ENCODE data around the gene NTRK3. TPM values are rescaled to one million over a fixed set of nuclear protein-coding genes. Genes with fewer than 3 reads are reported as not detected.
"Not testable (repeated sequence)": the region's sequence is repeated elsewhere in the genome, so short reads cannot be mapped to it uniquely, and the experiment has no call there.

Gene NTRK3
- total RNA-seq, 2 donors from 2014 or later = 34.3 to 94.1 TPM

DNA sequence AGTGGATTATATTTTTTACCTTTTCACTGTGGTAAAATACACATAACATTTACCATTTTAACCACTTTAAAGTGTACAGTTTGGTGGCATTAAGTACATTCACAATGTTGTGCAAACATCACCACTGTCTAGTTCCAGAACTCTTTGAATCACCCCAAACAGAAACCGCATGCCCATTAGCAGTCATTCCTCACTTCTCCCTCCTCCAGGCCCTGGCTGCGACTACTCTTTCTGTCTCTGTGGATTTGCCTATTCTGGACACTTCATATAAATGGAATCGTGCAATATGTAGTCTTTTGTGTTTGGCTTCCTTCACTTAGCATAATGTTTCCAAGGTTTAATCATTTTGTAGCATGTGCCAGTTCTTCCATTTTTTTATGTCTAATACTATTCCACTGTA, 409.8 kb downstream of the NTRK3 start:
- no peak for DNase-seq (ENCODE audit: low spot score)
- intact Hi-C loops (cut with DNase I) = no loop called here

DNA sequence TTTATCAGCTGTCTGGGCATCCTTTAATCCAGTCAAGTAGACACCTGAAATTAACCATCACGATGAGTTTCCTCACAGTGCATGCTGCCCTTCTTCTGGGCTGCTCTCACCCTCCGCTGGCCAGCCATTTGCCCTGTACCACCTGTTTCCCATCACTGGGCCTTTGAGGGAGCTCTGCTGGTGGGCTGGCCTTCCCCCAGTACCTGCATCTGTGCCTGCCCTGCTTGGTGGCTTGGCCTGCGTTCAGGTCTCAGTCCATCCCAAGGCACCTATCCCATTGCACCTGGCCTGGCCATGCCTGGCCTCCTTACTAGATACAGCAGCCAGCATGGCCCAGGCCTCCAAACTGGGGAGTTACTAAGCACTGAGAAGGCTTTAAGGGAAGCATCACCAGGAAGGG, 413.2 kb downstream of the NTRK3 start:
- DNase-seq (ENCODE audit: low spot score) = no peak
- intact Hi-C loops (cut with DNase I) = no loop called here

DNA sequence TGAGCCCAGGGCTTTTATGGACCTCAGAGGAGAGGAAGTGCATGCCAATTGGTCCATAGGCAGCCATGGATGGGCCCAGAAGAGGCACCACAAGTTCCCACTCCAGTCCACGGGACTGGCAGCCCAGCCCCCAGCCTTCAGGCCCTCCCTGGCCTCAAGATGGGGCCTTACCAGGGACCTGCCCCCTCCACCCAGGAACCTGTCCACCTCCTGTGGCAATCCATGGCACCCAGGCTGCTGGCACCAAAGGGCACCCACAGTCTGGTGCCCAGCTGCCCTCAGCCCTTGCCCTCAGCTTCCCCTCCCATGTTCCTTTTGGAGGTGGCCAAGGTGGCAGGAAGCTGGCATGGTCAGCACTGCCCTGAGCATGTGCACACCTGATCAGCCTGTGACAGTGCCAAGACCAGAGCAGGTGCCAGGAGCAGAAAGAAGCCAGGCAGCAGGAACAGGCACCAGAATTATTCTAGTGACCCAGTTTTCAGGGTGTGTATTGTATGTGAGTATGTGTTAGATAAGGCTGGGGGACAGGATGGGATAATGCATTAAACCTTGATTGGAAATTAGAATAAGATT, 415.0 kb downstream of the NTRK3 start:
- intact Hi-C loops (cut with DNase I) = no loop called here

DNA sequence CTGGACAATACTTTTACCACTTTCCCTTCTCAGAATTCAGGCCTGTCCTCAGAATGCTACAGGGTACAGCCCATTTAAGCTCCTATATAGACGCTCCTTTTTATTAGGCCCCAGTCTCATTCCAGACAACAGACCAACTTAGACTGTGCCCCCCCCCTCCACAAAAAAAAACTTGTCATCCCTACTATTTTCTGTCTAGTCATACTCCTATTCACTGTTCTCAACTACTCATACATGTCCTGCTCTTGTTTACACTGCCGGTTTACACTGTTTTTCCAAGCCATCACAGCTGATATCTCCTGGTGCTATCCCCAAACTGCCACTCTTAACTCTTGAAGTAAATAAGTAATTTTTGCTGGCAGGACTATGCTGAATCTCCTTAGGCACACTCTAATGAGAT, 420.7 kb downstream of the NTRK3 start:
- intact Hi-C loops (cut with DNase I); DNase-seq (ENCODE audit: low spot score): not testable (repeated sequence)

More for the DNA sequence above, 415.0 kb downstream of the NTRK3 start:
- DNase-seq (ENCODE audit: low spot score) = no peak

DNA sequence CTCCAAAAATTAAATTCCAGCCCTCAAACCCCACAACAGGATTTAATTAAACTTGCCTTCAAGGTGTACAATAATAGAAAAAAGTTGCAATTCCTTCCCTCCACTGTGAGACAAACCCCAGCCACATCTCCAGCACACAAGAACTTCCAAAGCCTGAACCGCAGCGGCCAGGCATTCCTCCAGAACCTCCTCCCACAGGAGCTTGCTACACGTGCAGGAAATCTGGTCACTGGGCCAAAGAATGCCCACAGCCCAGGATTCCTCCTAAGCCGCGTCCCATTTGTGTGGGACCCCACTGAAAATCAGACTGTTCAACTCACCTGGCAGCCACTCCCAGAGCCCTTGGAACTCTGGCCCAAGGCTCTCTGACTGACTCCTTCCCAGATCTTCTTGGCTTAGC, 423.2 kb downstream of the NTRK3 start:
- DNase-seq (ENCODE audit: low spot score) = not testable (repeated sequence)
- intact Hi-C loops (cut with DNase I) = loop anchor here in 1 of 2 donors (5.0 kb wide), 1 partner anchor 349 kb away; no protein-coding TSS in a partner anchor

DNA sequence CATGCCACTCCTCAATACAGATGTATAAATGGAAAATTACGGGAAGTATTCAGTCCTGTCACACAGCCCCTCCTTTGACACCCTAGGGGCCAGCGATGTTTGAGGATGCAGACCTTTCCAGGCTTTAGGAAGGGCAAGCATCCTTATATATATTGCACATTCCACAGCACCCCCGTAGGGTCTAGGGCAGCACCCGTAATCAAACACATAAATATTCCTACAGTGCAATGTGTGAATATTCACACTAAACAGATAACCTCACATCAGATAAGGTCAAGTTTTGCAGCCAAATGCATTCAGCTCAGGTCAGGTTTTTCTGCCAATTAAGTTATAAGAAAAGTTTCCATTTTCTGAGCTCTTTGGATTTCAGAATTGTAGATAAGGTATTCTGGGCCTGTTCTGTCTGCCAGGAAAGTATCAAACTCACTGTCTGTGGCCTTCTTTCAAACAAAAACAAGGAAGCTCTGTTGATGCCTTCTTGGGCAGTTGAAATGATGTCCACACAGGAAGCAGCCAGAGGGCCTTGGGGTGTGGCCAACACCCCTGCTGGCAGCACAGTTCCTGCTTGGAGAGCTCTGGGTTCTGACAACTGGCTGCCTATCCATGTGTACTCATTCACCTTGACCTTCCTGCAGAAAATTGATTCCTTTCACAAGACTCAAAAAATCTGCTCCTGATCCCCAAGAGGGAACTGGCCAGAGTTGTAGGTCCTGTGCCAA, 427.0 kb downstream of the NTRK3 start:
- no peak for DNase-seq (ENCODE audit: low spot score)
- intact Hi-C loops (cut with DNase I) = loop anchor here in 1 of 2 donors (5.0 kb wide), 1 partner anchor 353 kb away; no protein-coding TSS in a partner anchor

DNA sequence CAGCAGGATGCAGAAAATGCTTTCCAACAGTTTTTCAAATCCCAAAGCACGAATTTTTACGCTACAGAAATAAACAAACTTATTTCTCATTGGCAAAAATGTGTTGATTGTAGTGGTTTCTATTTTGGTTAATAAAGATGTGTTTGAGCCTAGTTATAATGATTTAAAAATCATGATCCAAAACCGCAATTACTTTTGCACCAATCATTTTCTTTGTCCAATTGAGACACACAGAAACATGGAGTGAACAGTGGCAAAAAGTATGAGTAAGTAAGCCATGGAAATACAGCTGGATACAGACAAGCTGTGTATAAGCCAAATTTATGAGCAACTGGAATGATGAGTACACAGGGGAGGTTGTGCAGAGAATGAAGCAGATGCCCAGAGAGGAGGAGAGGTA, 427.9 kb downstream of the NTRK3 start:
- no peak for DNase-seq (ENCODE audit: low spot score)
- intact Hi-C loops (cut with DNase I) = no loop called here

DNA sequence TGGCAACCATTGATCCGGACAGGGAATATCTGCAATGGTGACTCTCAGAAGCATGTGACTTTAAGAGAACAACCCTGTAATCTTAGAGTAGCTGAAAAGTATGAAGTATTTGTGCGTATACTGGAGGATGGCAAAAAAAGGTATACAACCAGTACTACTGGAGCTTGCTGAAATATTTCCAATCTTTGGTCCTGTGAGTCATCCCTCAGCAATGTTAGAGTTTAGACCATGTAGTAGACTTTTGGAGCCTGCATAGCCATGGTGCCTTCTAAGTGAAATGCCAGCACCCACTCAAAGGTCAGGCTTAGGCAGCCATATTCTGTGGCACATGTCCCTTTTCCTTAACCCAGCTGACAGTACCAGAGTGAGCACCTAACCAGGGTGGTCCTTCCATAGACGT, 429.4 kb downstream of the NTRK3 start:
- DNase-seq (ENCODE audit: low spot score) = no peak
- intact Hi-C loops (cut with DNase I) = no loop called here

DNA sequence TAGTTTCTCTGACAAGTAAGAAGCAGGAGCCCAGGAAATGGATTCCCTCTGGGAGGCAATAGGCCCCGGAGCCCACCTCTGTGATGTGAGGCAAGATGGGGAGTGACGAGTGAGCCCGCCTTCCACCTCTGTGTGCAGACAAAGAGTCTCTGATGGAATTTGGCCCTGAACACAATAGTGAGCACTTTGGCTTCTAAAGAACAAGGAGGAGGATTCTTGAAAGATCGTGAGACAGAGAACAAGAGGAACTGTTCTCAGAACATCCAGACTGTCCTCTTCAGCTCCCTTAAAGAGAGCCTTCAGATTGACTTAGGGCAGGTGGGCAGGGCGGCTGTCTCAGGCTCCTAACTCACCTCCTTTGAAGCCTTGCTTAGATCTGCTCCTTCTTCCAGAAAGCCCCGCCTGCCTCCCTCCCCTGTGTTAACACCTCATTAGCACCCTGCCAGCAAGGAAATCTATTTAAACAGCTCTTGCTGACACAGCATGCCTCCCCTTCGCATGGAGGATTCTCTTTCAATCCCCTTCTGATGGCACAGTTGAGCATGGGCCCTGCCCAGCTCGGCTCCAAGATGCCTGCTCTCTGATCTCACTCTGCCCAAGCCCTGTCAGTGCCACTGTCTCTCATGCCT, 430.3 kb downstream of the NTRK3 start:
- DNase-seq (ENCODE audit: low spot score) = no peak
- intact Hi-C loops (cut with DNase I) = no loop called here

DNA sequence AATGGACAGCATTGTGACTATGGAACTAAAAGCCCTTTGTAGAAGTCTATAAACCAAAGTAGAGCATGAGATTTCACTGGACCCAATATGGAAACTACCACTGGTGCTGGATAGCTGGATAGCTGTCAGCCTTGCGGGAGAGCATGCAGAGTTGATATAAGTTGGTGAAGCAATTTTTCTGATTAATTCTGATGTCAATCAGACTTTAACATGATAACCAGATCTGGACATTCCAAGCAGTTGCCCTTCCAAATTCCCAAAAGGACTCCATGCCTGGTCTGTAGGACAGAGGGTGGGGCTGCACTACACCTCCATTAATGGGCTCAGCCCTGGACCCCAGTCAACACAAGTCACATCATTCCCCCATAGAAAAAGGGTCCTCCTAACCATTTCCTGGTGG, 437.8 kb downstream of the NTRK3 start:
- DNase-seq (ENCODE audit: low spot score) = no peak
- intact Hi-C loops (cut with DNase I) = no loop called here

DNA sequence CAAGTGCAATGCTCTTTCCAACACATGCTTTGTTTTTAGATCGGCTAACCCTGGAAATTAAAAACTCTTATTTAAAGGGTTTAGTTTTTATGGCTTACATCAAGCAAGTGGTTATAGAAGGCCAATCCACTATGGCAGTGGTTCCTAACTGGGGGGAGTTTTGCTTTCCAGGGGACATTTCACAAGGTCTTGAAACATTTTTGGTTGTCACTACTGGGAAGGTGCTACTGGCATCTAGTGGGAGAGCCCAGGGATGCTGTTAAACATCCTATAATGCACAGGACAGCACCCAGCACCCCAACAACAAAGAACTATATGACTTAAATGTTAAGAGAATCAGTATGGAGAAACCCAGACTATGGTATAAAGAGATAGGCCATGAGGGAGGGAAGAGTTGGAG, 439.0 kb downstream of the NTRK3 start:
- DNase-seq (ENCODE audit: low spot score) = no peak
- intact Hi-C loops (cut with DNase I) = no loop called here

DNA sequence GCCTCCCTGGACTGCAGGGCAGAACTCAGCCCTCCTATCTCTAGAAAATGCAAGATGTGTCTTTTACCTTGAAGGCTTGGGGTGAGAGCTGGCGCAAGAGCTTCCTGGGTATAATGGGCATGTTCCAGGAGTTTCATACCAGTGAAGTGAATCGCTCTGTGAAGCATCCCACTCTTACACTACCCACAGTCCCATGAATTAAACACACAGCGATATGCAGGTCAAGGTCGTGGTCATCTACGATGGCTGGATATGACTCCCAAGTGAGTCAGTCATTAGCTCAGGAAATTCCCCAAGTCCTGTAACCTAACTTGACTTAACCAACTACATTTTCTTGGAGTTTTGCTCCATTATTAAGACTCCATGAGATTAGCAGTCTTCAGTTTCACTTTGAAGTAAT, 439.7 kb downstream of the NTRK3 start:
- no peak for DNase-seq (ENCODE audit: low spot score)
- intact Hi-C loops (cut with DNase I) = no loop called here

DNA sequence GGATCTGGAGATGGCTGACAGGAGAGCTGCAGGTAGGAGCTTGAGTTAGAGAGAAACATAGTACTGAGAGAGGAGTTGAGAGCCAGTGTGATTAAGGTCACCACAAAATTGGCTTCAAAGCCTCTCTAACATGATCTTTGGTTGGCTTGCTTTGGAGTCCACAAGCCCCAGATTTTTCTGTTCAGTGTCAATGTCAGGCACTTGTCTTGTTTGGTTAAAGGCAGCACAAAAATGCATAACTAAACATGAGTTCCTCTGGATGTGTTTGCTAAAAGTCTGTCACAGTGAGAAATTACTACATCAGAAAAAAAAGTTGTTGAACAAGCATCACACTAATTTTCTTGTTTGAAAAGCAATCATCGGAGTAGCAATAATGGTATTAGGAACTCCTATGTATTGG, 440.5 kb downstream of the NTRK3 start:
- intact Hi-C loops (cut with DNase I) = no loop called here
- DNase-seq (ENCODE audit: low spot score) = no peak

Other genes starting within 250 kb of the NTRK3 start
- 10 to 100 TPM; 16.2 to 16.4 TPM for gene MRPL46, start 210.6 kb upstream of the NTRK3 start, total RNA-seq
- gene MRPS11, start 211.0 kb upstream of the NTRK3 start, total RNA-seq = 10 to 100 TPM; 24.2 to 32.9 TPM

Data from posterior vena cava (tissue), 2 donors.